GM18861 (cell line): Measurements from ENCODE around the gene BSCL2.
"Not testable (repeated sequence)": the region's sequence is repeated elsewhere in the genome, so short reads cannot be mapped to it uniquely, and the experiment has no call there.

Experiments
- ATAC-seq: cut with Tn5 transposase; IDR thresholded peaks from one replicate; pipeline ENCODE4 v1.9.1; 2021; ENCODE audit not compliant: unreplicated experiment

BSCL2 gene

DNA sequence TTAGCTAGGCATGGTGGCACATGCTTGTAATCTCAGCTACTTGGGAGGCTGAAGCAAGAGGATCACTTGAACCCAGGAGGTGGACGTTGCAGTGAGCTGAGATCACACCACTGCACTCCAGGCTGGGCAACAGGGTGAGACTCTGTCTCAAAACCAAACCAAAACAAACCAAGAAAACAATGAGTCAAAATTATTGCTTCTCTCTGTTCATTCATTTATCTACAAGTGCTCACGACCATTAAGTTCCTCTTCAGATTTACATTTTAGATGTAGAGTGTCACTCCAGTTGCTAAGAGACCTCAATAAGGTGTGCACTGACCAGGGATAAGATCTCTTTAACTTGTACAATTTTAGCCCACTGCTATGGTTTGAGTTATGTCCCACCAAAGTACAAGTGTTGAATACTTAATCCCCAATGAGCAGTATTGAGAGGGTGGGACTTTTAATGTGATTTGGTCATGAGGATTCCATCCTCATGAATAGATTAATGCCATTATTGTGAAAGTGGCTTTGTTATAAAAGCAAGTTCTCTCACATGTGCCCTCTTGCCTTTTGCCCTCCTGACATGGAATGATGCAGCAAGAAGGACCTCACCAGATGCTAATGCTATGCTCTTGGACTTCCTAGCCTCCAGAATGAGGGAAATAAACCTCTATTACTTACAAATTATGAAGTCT is 12.2 kb upstream of the BSCL2 start:
- ATAC-seq, result no peak

DNA sequence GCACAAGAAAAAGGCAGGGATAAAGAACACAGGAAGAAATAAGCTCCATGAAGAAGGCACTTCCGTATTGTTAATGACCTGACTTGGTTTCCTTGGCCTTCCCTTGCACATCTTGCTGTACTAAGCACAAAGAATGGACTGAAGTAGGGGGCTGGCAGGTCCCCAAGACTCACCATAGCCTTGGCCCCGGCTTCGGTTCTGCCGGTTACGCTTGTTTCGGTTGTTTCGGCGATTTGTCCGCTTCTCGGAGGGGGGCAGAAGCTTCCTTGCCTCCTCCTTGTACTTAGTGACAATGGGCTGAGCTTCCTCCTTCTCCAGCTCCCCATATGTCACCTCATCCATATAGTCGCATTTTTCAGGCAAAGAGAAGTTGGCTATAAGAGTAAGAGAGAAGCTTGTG is 9.6 kb upstream of the BSCL2 start:
- no peak for ATAC-seq

DNA sequence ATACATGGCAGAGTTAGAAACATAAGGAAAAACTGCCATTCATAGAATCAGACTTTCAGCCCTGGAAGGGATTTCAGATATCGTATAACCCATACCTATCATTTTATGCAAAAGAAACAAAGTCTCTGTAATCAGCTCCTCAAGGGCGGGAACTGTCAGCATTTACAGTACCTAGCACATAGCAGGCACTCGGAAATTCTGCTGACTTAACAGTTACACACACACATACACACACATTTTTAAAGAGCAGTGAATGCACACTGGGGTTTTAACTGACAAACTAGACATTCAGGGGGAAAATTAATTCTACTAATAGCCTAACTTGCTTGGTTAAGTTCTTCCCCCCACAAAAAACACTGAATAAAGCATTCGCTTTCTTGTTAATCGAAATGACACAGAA is 9.0 kb upstream of the BSCL2 start:
- no peak for ATAC-seq

DNA sequence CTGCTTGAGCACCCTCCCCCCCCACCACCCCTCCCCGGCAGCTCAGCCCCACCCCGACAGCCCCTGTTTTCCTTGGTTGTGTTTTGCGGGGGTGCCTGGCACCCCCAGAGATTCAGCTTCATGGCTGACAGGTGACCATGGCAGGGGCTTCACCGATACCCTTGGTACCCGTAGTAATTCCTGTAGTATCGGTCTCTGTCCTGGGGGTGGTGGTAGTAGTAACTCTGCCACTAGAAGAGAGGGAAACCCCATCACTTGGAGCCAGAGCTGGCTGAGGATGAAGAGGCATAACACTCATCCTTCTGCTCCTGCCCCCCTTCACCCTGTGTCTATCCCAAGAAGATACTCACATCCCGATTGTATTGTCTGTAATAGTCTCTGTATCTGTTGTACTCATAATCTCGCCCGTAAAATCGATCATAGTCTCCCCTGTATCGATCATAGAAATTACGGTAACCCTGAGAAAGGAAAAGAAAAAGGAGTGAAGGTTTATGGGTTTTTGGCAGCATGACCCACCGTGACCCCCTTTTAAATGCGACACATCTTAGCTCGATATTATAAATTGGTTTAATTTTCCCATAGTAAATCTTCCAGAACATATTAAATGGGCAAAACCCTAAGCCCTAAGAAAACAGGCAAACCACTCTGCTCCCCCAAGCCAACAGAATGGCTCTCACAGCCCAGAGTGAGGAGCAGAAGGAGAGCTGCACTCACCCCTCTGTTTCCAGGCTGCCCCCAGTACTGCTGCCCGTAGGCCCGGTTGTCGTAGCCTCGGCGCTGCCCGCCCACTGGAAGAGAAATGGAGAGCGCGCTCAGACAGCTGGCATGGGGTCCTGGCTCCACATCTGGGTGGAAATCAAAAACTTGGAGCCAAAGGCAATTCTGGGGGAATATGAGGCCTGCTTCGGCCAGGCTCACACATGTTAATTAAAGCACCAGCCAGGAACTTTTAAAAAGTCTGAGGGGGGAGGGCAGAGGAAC is 8.2 kb upstream of the BSCL2 start:
- no peak for ATAC-seq

DNA sequence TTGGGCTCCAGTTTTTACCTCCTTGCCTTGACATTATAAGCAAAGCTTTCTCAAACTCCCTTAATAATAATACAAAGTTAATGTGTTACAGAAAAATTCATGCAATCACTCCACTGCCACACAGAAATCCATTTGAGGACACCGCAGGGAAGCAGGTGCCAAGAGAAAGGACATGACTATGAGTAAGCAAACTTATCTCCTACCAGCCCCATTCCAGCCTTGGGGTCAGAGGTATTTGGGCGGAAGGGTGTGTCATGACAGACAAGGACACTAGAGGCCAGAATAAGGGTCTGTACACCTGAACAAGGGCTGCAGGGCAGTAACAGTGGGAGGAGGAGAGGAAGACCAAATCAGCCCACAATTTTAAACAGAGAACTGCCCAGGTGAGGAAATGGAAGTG is 6.1 kb upstream of the BSCL2 start:
- ATAC-seq, result no peak

DNA sequence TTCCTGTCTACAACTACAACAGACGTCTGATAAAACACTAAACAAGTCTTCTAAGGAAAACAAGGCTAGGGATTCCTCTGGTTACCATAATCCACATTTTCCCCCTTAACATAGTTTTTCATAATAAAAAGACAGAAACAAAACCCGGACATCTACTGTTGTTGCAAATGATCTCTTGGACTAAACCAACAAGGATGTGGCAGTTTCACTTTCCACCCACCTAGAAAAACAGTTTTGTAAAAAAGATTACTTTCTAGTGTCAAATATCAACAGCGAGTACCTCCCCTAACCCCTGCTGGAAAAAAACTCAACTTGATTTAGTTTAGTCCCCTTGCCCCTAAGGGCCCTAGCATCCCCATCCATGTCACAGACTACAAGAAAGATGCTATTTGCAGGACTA is 5.6 kb upstream of the BSCL2 start:
- ATAC-seq, result no peak

DNA sequence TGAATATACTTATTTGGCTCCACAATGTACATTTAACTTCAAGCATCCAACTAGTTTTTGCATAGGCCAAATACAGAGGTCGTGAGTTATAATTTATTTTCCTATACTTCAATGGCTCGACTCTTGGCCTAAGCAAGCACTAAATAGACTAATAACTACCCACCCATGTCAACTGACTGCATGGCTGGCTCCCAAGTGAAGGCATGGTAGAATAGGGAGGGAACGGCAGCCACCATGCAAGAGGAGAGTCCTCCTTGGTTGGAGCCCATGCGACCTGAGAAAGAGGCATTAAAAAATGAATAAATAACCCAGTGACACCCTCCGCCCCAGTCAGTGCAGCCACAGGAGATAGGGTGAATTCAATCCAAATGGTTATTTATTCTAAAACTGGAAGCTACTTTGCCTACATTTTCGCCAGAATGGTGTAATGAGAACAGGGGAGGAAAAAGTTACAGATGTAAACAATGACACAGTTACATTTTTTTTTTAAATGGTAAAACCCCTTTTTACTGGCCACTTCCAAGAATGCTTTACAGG is 5.1 kb upstream of the BSCL2 start:
- ATAC-seq, result no peak

DNA sequence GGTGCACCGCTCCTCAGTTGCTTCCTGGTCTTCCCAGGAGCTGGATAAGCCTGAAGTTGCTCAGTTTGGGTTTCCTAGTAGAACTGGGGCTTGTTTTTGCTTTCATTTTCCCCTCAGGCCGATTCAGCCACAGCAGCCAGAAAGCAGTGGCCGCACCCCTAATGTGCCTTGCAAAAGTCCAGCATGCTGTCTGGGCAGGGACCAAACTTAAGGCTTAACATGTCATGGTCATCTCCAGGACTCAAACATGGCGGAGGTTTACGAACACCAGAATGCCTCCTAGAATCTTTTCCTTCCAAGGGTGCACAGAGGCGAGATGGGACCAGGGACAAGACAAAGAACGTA is 2.7 kb upstream of the BSCL2 start:
- ATAC-seq, result no peak

DNA sequence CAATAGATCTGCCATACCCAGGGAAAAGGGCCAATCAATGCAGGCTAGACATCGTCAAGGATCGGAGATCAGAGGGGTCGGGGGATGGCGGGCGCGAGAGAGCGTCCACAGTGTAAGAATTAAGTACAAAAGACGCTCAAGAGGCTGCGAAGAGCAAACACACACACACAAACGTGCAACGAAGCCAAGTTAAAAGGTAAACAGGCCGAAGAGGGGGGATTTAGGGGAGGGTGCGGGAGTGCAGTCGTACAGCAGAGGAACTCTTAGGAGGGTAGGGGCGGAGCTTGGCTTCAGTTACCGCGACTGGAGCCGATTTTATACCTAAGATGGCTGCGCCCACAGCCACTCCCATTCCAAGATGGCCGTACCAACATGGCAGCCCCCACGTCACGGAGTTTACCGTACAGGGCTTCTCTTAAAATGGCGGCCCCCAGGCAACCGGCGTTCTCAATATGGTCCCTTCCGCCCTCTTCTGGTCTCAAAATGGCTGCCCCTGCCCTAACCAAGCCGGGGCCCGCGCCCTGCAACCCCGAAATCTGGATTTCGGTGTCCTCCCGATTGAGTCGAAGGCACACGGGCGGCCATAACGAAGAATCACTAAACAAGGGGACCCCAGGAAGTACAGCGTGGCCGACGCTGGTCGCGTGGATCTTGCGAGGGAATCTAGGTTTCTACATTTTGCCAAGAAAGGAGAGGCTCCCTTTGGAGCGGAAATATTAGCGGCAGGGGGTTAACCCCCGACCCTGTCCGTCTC is 2.2 kb upstream of the BSCL2 start:
- peak; percentile 60 for ATAC-seq

DNA sequence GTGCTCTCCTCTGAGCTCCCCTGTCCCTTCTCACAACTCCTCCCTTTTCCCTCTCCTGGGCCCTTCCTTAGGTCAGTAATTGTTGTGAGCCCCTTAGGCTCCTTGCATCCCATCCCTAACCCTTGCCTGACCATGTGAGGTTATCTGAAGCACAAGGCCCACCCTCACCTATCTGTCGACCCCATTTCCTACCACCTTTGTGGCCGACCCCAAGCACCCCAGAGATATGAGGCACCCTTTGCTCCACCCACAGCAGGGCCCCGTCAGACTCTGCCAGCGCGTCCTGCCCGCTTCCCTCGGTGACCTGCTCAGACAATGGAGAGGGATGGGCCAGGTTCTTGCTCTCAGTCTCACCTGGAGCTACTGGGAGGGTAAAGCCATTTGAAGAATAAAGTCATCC is 1.6 kb upstream of the BSCL2 start:
- ATAC-seq, result no peak

DNA sequence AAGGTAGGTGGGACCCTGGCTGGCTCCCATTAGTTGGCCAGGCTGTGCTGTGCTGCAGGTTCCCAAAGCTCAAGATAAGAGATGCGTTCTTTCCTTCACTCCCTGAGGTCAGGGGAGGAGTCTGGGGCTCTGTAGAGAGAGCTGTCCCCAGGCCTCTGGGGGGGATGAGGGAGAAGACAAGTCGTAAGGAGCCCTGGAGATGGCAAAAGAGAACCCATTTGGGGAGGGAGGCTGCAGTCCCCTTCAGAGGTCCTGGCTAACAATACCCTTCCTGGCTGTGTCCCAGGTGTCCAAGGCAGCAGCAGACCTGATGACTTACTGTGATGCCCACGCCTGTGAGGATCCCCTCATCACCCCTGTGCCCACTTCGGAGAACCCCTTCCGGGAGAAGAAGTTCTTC is 1.2 kb upstream of the BSCL2 start:
- no peak for ATAC-seq

DNA sequence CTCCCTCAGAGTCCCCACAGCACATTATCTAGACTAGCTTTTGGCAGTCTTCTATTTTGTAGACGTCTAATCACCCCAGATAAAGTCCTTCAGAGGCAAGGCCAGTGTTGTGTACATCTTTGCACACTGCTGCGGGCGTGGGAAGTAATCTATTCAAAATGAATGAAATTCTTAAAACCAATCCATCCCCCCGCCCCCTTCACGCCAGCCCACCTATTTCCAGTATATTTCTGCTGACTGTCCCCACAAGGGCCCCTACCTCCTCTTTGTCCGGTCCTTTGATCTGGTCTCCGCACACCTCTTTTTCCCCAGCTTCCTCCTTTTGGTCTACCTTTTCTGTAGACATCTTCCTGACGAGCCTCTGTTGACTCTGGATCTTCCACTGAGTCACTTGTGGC is 375 bp downstream of the BSCL2 start:
- no peak for ATAC-seq

DNA sequence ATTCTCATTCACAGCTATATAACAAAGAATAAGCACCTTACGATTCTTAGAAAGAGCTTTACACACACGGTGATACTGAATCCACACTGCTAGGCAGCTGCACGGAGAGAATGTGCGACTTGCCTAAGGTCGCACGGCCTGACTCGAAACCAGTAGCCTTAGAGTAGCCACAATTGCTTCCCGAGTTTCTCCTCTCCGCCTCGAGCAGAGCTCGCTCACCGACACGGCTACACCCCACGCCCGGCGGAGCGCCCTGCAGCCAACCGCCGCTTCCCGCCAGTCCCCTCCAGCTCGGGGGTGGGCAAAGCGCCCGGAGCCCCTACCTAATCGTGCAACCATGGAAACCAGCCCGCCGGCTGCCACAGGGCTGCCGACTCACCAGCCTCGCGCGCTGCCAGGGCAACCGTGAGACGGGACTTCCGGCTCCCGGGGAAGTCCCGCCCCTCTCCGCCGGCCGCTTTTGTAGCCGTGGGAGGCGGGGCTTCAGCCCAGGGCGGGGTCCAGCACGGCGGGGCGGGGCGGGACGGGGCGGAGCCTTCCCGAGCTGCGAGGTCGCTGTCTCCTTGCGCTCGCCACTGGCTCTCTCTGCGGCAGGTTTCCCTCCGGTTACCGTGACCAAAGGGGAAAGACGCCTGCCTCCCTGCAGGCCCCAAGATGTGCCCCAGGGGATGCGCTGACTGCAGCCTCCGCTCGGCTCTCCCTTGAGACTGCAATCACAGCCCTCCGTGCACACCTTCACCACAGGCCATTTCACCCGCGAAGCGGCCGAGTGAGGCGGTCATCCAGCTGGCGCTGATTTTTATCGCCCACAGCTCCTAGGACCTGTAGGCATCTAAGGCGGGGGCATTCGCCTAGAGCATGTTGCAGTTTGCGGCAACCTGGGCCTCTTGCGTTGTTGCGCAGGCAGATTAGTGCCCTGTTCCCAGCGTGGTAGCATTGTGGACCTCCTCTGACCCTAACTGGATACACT is 1.1 kb downstream of the BSCL2 start:
- peak; percentile 50 for ATAC-seq

DNA sequence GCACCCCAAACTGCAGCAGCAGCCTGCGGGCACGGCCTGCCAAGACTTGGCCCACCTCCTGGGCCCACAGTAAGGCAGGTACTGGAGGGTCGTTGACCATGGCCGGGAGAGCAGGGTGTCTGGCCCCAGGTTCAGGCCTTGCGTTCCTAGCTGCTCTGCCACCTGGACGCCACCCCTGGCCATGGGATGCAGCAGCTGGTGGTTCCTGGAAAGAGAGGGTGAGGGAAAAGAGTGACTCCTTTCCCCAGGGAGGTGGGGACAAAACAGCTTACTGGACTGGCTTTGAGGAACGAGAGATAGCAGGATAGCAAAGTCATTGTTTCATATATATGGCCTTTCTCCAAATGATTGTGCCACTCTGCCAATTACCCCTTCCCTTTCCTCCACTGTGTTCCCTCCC is 1.8 kb downstream of the BSCL2 start:
- ATAC-seq, result no peak

DNA sequence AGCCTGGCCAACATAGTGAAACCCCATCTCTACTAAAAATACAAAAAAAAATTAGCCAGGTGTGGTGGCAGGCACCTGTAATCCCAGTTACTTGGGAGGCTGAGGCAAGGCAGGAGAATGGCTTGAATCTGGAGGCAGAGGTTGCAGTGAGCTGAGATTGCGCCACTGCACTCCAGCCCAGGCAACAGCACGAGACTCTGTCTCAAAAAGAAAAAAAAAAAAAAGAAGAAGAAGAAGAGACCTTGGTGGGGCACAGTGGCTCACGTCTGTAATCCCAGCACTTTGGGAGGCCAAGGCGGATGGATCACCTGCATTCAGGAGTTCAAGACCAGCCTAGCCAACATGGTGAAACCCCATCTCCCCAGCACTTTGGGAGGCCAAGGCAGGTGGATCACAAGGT is 3.3 kb downstream of the BSCL2 start:
- not testable (repeated sequence) for ATAC-seq

DNA sequence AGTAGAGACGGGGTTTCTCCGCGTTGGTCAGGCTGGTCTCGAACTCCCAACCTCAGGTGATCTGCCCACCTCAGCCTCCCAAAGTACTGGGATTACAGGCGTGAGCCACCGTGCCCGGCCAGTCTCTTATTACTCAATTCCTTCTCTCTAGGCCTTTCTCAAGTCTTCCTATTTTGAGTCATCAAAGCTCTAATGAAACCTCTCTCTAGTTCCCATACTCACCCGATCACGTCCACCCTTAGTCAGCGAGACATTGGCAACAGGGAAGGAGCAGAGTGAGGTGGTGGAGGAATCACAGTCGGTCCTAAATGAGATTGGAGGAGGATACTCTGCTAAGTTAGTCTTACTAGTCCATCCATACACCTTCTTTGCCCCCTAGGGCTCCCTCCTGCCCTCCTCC is 5.0 kb downstream of the BSCL2 start:
- no peak for ATAC-seq

DNA sequence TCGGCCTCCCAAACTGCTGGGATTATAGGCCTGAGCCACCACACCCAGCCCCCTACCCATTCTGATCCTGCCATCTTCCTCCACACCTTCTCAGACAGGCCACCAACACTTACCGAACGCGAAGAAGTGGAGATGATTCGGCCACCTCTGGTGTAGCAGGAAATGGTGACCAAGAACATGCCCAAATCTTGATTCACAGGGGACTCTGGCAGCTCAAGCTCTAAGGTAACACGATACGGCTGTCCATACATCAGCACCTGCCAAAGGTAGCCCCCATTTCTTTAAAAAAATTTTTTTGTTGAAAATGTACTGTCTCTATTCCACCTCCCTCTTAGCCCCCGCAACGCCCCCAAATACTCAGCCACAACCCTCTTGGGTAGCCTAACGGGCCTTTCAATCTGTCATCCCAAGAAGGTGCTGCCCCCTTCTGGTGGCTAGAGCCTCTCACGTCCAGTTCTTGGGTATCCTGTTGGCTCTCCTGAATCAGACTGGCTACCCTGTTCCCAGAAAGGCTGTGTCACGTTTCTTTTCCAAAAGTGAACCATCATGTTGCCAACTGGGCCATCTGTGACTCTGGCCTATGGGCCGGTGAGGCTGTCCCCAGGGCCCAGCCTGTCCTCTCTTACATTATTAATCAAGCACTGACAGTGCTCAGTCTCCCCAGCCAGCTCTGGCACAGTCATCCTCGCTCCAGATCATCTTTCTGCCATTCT is 12.6 kb downstream of the BSCL2 start:
- ATAC-seq, result no peak

DNA sequence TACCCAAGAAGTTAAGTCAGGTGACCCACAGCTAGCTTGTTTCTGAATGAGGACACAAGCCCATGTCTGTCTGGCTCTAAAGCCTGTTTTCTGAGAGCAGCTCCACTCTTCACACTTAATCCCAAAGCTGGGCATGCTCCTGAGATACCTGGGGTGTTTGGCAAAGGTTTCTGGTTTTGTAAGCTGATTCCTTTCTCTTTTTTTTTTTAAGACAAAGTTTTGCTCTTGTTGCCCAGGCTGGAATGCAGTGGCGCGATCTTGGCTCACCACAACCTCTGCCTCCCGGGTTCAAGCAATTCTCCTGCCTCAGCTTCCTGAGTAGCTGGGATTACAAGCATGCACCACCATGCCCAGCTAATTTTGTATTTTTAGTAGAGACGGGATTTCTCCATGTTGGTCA is 13.6 kb downstream of the BSCL2 start:
- not testable (repeated sequence) for ATAC-seq

DNA sequence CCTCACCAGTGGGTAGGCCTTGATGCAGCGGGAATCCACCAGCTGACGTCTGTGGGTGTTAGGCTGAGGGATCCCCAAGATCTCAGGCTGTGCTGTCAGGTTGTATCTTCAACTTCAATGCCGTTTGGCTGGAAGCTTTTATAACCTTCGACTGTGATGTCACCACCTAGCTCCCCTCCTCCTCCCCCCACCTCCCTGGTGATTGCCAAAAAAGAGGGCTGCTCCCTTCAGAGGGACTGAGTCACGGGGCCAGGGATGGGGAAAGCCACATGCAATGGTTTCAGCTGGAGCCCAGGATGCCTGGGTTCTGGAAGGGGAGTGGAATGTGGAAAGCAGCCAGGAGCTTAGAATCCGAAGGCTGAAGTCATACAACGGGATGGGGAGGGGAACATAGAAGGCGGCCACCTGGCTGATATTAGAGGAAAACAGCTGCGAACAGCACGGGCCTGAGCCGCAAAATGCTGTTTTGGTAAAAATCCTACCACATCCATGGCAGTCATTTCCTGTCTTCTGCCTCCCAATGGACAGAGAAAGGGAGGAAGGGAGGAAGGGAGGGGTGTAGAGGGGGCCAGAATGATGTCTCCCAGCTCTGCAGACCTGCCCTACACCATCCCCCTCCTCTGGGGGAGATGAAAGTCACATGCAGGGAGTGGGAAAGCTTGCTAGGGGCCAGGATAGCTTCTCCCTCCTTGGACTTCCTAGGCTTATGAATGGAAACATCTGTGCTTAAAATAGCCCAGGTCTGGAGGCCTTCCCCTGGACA is 17.6 kb downstream of the BSCL2 start, which contains the start of gene LRRN4CL:
TSS of gene LRRN4CL (minus strand) at position 110 of the 763 bp plus-strand sequence. CDS start 1,022 bp downstream, outside the sequence.
- ATAC-seq, result no peak
